HEK293T (cell line): ENCODE data around the gene FLNA.

Experiments used
- BHLHE40 ChIP-seq: fragments of 450-650 bp; IDR thresholded peaks from 2 replicates; pipeline ENCODE4 v1.6.1; 2016; ENCODE audit warnings: mild to moderate bottlenecking, moderate library complexity, borderline replicate concordance
- CTBP1 ChIP-seq: fragments of 450-650 bp; IDR thresholded peaks from 2 replicates; pipeline ENCODE4 v1.6.1; 2016; ENCODE audit warnings: borderline replicate concordance
- ELF4 ChIP-seq: fragments of 450-650 bp; IDR thresholded peaks from 2 replicates; pipeline ENCODE4 v1.6.1; 2017; ENCODE audit warnings: antibody characterized with exemption
- FOXA1 ChIP-seq: fragments of 450-650 bp; IDR thresholded peaks from 2 replicates; pipeline ENCODE4 v1.6.1; 2016; ENCODE audit warnings: mild to moderate bottlenecking
- FOXK2 ChIP-seq: fragments of 450-650 bp; IDR thresholded peaks from 2 replicates; pipeline ENCODE4 v1.6.1; 2016; ENCODE audit warnings: mild to moderate bottlenecking
- FOXM1 ChIP-seq: fragments of 450-650 bp; IDR thresholded peaks from 2 replicates; pipeline ENCODE4 v1.6.1; 2017; ENCODE audit warnings: mild to moderate bottlenecking, borderline replicate concordance
- SUZ12 ChIP-seq: fragments of 450-650 bp; IDR thresholded peaks from 2 replicates; pipeline ENCODE4 v1.6.1; 2016; ENCODE audit warnings: mild to moderate bottlenecking
- TARDBP ChIP-seq: fragments of 450-650 bp; IDR thresholded peaks from 2 replicates; pipeline ENCODE4 v1.6.1; 2016

GRCh38 chrX:154382483-154383069 lies 8.1 kb upstream of the FLNA start:
- TF ChIP-seq CTBP1 = no peak
- no peak for TF ChIP-seq FOXK2
- TF ChIP-seq TARDBP = no peak
- TF ChIP-seq FOXM1 = no peak
- no peak for TF ChIP-seq ELF4
- TF ChIP-seq SUZ12 = no peak
- no peak for TF ChIP-seq FOXA1
- no peak for TF ChIP-seq BHLHE40
